H1 (cell line): ENCODE data around the gene TUBGCP5. TPM values are rescaled to one million over a fixed set of nuclear protein-coding genes. Genes with fewer than 3 reads are reported as not detected.

Source experiments
- CHD2 ChIP-seq: IDR thresholded peaks from 2 replicates; pipeline ENCODE4 v1.6.1; 2012; ENCODE audit warnings: low read length, improper control_type of control experiment
- KDM4A ChIP-seq: IDR thresholded peaks from one replicate; pipeline ENCODE4 v1.7.1; 2012; ENCODE audit warnings: low read depth, mild to moderate bottlenecking, moderate library complexity, low read length, inconsistent platforms; ENCODE audit not compliant: severe bottlenecking
- KDM5A ChIP-seq: fragments of 200-600 bp; IDR thresholded peaks from 2 replicates; pipeline ENCODE4 v1.7.1; 2012; ENCODE audit warnings: mild to moderate bottlenecking, low read length, inconsistent platforms, mixed read lengths
- NANOG ChIP-seq: IDR thresholded peaks from 2 replicates; pipeline ENCODE4 v1.6.1; 2011; ENCODE audit warnings: low read length, low read depth, mild to moderate bottlenecking, inconsistent platforms; ENCODE audit not compliant: insufficient read depth, poor library complexity, severe bottlenecking
- POLR2AphosphoS5 ChIP-seq: IDR thresholded peaks from 2 replicates; pipeline ENCODE4 v1.6.1; 2011; ENCODE audit warnings: low read depth, low read length
- SIRT6 ChIP-seq: IDR thresholded peaks from one replicate; pipeline ENCODE4 v1.7.1; 2012; ENCODE audit warnings: low read length, inconsistent platforms
- polyA plus RNA-seq, 7 experiments: library from polyadenylated mRNA; depleted of rRNA in 3 of 7; stranded (reverse) in 5 of 7; unstranded in 2 of 7; fragments of >200 nt in 5 of 7; fragments of 200-250 nt in 2 of 7; gene quantifications; 1 replicate in 5 of 7; 2 replicates in 1 of 7; 4 replicates in 1 of 7; pipeline versions ENCODE4 v1.2.1 to v1.2.3, GENCODE V29; 2011 to 2013; ENCODE audit warnings: missing spikeins in 2 of 7, mixed read lengths in 2 of 7
- total RNA-seq: library from RNA; stranded (reverse); fragmentation: NEBNext Ultra II Directional; extraction: Animal tissue kit (Norgen Biotek cat#: 25700); gene quantifications from 2 replicates; pipeline ENCODE4 v1.2.1, GENCODE V29; 2021

Gene TUBGCP5
- total and polyA plus RNA-seq, 2 of the 8 experiments (the other 6 are each of a cell fraction or from before 2014, with no cell fraction given), result 6.3 to 12.5 TPM

DNA sequence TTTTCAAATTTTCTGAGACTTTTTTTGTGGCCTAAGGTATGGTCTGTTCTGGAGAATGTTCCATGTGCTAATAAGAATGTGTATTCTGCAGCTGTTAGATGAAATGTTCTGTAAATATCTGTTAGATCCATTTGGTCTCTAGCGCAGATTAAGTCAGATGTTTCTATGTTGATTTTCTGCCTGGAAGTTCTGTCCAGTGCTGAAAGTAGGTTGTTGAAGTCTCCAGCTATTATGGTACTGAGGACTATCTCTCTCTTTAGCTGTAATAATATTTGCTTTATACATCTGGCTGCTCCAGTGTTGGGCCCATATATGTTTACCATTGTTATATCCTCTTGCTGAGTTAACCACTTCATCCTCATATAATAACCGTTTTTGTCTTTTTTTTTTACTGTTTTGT lies 13.2 kb upstream of the TUBGCP5 start (continued):
- TF ChIP-seq SIRT6, result no peak
- TF ChIP-seq NANOG, result no peak
- TF ChIP-seq CHD2, result no peak
- TF ChIP-seq POLR2AphosphoS5, result no peak
- TF ChIP-seq KDM4A, result no peak
- TF ChIP-seq KDM5A, result no peak
